HG03342 (cell line): ENCODE data around the gene DDX1.

Experiments used
- ATAC-seq: cut with Tn5 transposase; IDR thresholded peaks from one replicate; pipeline ENCODE4 v1.9.1; 2021; ENCODE audit warnings: mild to moderate bottlenecking, moderate library complexity; ENCODE audit not compliant: unreplicated experiment

Gene DDX1

GRCh38 chr2:15626967-15627366 is 35.3 kb downstream of the DDX1 start:
- ATAC-seq, result no peak

- ATAC-seq, result no peak
These were observed 36.4 kb downstream of the DDX1 start for GRCh38 chr2:15627817-15628684.

GRCh38 chr2:15628899-15629855 is 37.5 kb downstream of the DDX1 start:
- no peak for ATAC-seq

GRCh38 chr2:15630121-15630977 is 38.7 kb downstream of the DDX1 start:
- ATAC-seq, result no peak

- no peak for ATAC-seq
These were observed 39.5 kb downstream of the DDX1 start for GRCh38 chr2:15630978-15631719.

GRCh38 chr2:15631883-15632282 is 40.2 kb downstream of the DDX1 start:
- no peak for ATAC-seq

GRCh38 chr2:15633043-15633970 is 41.6 kb downstream of the DDX1 start:
- no peak for ATAC-seq

- ATAC-seq, result no peak
These were observed 42.3 kb downstream of the DDX1 start for GRCh38 chr2:15633971-15634346.

GRCh38 chr2:15634846-15635490 is 43.3 kb downstream of the DDX1 start:
- ATAC-seq, result no peak

GRCh38 chr2:15636972-15637785 is 45.5 kb downstream of the DDX1 start:
- ATAC-seq, result peak; percentile 91

- no peak for ATAC-seq
These were observed 47.1 kb downstream of the DDX1 start for GRCh38 chr2:15638720-15639119.

GRCh38 chr2:15639323-15640251 is 47.9 kb downstream of the DDX1 start:
- ATAC-seq, result no peak

- ATAC-seq, result no peak
These were observed 48.6 kb downstream of the DDX1 start for GRCh38 chr2:15640261-15640711.

- ATAC-seq, result no peak
These were observed 49.1 kb downstream of the DDX1 start for GRCh38 chr2:15640784-15641183.

GRCh38 chr2:15641530-15641982 is 49.9 kb downstream of the DDX1 start:
- no peak for ATAC-seq

GRCh38 chr2:15642011-15642814 is 50.5 kb downstream of the DDX1 start:
- no peak for ATAC-seq
